Mucosa of stomach (tissue), 1 donor: Measurements from ENCODE around the gene PRPF40A.

Experiments used
- H3K27me3 ChIP-seq: one replicate; pipeline ENCODE4 v1.7.0; 2013; ENCODE audit warnings: mild to moderate bottlenecking, low read length; ENCODE audit not compliant: control insufficient read depth, insufficient read depth
- H3K36me3 ChIP-seq: one replicate; pipeline ENCODE4 v1.7.0; 2013; ENCODE audit warnings: low read length; ENCODE audit not compliant: control insufficient read depth, insufficient read depth
- H3K4me1 ChIP-seq: one replicate; pipeline ENCODE4 v1.7.0; 2013; ENCODE audit warnings: mild to moderate bottlenecking, low read length; ENCODE audit not compliant: control insufficient read depth, insufficient read depth
- H3K4me3 ChIP-seq: one replicate; pipeline ENCODE4 v1.7.0; 2013; ENCODE audit warnings: low read length
- H3K9ac ChIP-seq: one replicate; pipeline ENCODE4 v1.7.0; 2013; ENCODE audit warnings: mild to moderate bottlenecking, low read length, moderate library complexity
- H3K9me3 ChIP-seq: one replicate; pipeline ENCODE4 v1.7.0; 2013; ENCODE audit warnings: mild to moderate bottlenecking, low read length, moderate library complexity; ENCODE audit not compliant: control insufficient read depth
- donor health status: Pancreatic carcinoma.

The PRPF40A gene

GRCh38 chr2:152646264-152646663 is 71.0 kb downstream of the PRPF40A start:
- H3K36me3 ChIP-seq: no peaks in the 10 kb centered on the region
- no peak overlapping the region for H3K9ac ChIP-seq
- H3K4me1 ChIP-seq: peaks cover 15% of the 10 kb centered on the region
- H3K27me3 ChIP-seq: no peaks in the 10 kb centered on the region
- no peak overlapping the region for H3K4me3 ChIP-seq
- H3K9me3 ChIP-seq: no peaks in the 10 kb centered on the region

- Histone ChIP-seq H3K36me3 (no peaks in the 10 kb centered on the region), H3K4me3 (no peak overlapping the region), H3K9ac (no peak overlapping the region), H3K4me1 (peaks cover 15% of the 10 kb centered on the region), H3K9me3 (no peaks in the 10 kb centered on the region), H3K27me3 (no peaks in the 10 kb centered on the region)
Observed at GRCh38 chr2:152644189-152644873, 72.9 kb downstream of the PRPF40A start.

GRCh38 chr2:152638590-152638989 is 78.7 kb downstream of the PRPF40A start:
- Histone ChIP-seq H3K36me3 (no peaks in the 10 kb centered on the region), H3K4me3 (no peak overlapping the region), H3K9me3 (no peaks in the 10 kb centered on the region), H3K27me3 (no peaks in the 10 kb centered on the region), H3K9ac (no peak overlapping the region), H3K4me1 (no peaks in the 10 kb centered on the region)

- Histone ChIP-seq H3K27me3 (no peaks in the 10 kb centered on the region), H3K36me3 (no peaks in the 10 kb centered on the region), H3K4me1 (no peaks in the 10 kb centered on the region), H3K4me3 (no peak overlapping the region), H3K9ac (no peak overlapping the region), H3K9me3 (no peaks in the 10 kb centered on the region)
Observed at GRCh38 chr2:152638056-152638455, 79.2 kb downstream of the PRPF40A start.

GRCh38 chr2:152637251-152637650 is 80.0 kb downstream of the PRPF40A start:
- no peaks in the 10 kb centered on the region for H3K36me3 ChIP-seq
- no peak overlapping the region for H3K9ac ChIP-seq
- H3K27me3 ChIP-seq: no peaks in the 10 kb centered on the region
- H3K9me3 ChIP-seq: no peaks in the 10 kb centered on the region
- no peaks in the 10 kb centered on the region for H3K4me1 ChIP-seq
- H3K4me3 ChIP-seq: no peak overlapping the region

- no peaks in the 10 kb centered on the region for H3K4me1 ChIP-seq
- H3K9me3 ChIP-seq: no peaks in the 10 kb centered on the region
- no peaks in the 10 kb centered on the region for H3K27me3 ChIP-seq
- no peak overlapping the region for H3K4me3 ChIP-seq
- H3K9ac ChIP-seq: no peak overlapping the region
- H3K36me3 ChIP-seq: no peaks in the 10 kb centered on the region
Observed at GRCh38 chr2:152635635-152636298, 81.5 kb downstream of the PRPF40A start.

- no peak overlapping the region for H3K9ac ChIP-seq
- no peaks in the 10 kb centered on the region for H3K4me1 ChIP-seq
- no peaks in the 10 kb centered on the region for H3K9me3 ChIP-seq
- H3K27me3 ChIP-seq: no peaks in the 10 kb centered on the region
- H3K4me3 ChIP-seq: no peak overlapping the region
- no peaks in the 10 kb centered on the region for H3K36me3 ChIP-seq
Observed at GRCh38 chr2:152632736-152633135, 84.5 kb downstream of the PRPF40A start.

- Histone ChIP-seq H3K9ac (no peak overlapping the region), H3K9me3 (no peaks in the 10 kb centered on the region), H3K4me3 (no peak overlapping the region), H3K27me3 (no peaks in the 10 kb centered on the region), H3K36me3 (no peaks in the 10 kb centered on the region), H3K4me1 (no peaks in the 10 kb centered on the region)
Observed at GRCh38 chr2:152630466-152630865, 86.8 kb downstream of the PRPF40A start.

GRCh38 chr2:152629202-152629601 is 88.1 kb downstream of the PRPF40A start:
- no peak overlapping the region for H3K9ac ChIP-seq
- no peaks in the 10 kb centered on the region for H3K9me3 ChIP-seq
- no peaks in the 10 kb centered on the region for H3K4me1 ChIP-seq
- no peak overlapping the region for H3K4me3 ChIP-seq
- no peaks in the 10 kb centered on the region for H3K36me3 ChIP-seq
- H3K27me3 ChIP-seq: no peaks in the 10 kb centered on the region

- no peaks in the 10 kb centered on the region for H3K4me1 ChIP-seq
- H3K9ac ChIP-seq: no peak overlapping the region
- no peaks in the 10 kb centered on the region for H3K9me3 ChIP-seq
- no peaks in the 10 kb centered on the region for H3K27me3 ChIP-seq
- H3K36me3 ChIP-seq: no peaks in the 10 kb centered on the region
- H3K4me3 ChIP-seq: no peak overlapping the region
Observed at GRCh38 chr2:152627351-152627957, 89.8 kb downstream of the PRPF40A start.

GRCh38 chr2:152626911-152627339 is 90.3 kb downstream of the PRPF40A start:
- no peaks in the 10 kb centered on the region for H3K4me1 ChIP-seq
- no peaks in the 10 kb centered on the region for H3K9me3 ChIP-seq
- no peaks in the 10 kb centered on the region for H3K27me3 ChIP-seq
- no peak overlapping the region for H3K4me3 ChIP-seq
- H3K9ac ChIP-seq: no peak overlapping the region
- no peaks in the 10 kb centered on the region for H3K36me3 ChIP-seq

GRCh38 chr2:152624805-152625204 is 92.5 kb downstream of the PRPF40A start:
- Histone ChIP-seq H3K4me1 (no peaks in the 10 kb centered on the region), H3K4me3 (no peak overlapping the region), H3K27me3 (no peaks in the 10 kb centered on the region), H3K9ac (no peak overlapping the region), H3K36me3 (no peaks in the 10 kb centered on the region), H3K9me3 (no peaks in the 10 kb centered on the region)
